HG03575 (cell line): Measurements from ENCODE around the gene ARL6IP1.
"Not testable (repeated sequence)": the region's sequence is repeated elsewhere in the genome, so short reads cannot be mapped to it uniquely, and the experiment has no call there.

Source experiments
- ATAC-seq: cut with Tn5 transposase; IDR thresholded peaks from one replicate; pipeline ENCODE4 v1.9.1; 2021; ENCODE audit not compliant: unreplicated experiment, insufficient number of reproducible peaks, low FRiP score; ENCODE audit errors: extremely low read depth

The ARL6IP1 gene

GRCh38 chr16:18774651-18775050 lies 26.7 kb downstream of the ARL6IP1 start:
- ATAC-seq: not testable (repeated sequence)

GRCh38 chr16:18772171-18772570 lies 29.2 kb downstream of the ARL6IP1 start:
- ATAC-seq: not testable (repeated sequence)

- ATAC-seq: not testable (repeated sequence)
Measured at GRCh38 chr16:18770336-18770962, 30.9 kb downstream of the ARL6IP1 start.

- not testable (repeated sequence) for ATAC-seq
Measured at GRCh38 chr16:18767217-18767616, 34.1 kb downstream of the ARL6IP1 start.

GRCh38 chr16:18762713-18763112 lies 38.6 kb downstream of the ARL6IP1 start:
- ATAC-seq: peak; percentile 39

- not testable (repeated sequence) for ATAC-seq
Measured at GRCh38 chr16:18759598-18760520, 41.5 kb downstream of the ARL6IP1 start.

- not testable (repeated sequence) for ATAC-seq
Measured at GRCh38 chr16:18757960-18758660, 43.2 kb downstream of the ARL6IP1 start.

- ATAC-seq: not testable (repeated sequence)
Measured at GRCh38 chr16:18756639-18757038, 44.7 kb downstream of the ARL6IP1 start.

GRCh38 chr16:18742870-18743269 lies 58.5 kb downstream of the ARL6IP1 start:
- not testable (repeated sequence) for ATAC-seq
